Psoas muscle (tissue), 8 donors: ENCODE data around the gene PRPF6. TPM values are rescaled to one million over a fixed set of nuclear protein-coding genes. Genes with fewer than 3 reads are reported as not detected.

ENCODE experiments used
- ATAC-seq, 4 donors: fragments of 200-7000 bp; cut with Tn5 transposase; one replicate each; pipeline ENCODE4 v1.9.1; 2020; ENCODE audit warnings: moderate library complexity in 3 of 4, mild to moderate bottlenecking in 2 of 4
- DNase-seq, 2 donors: peaks; one replicate each; pipeline ENCODE4 v3.0.0-alpha.2; 2020
- H3K27ac ChIP-seq: fragments of 200-600 bp; one replicate; pipeline ENCODE4 v1.8.0; 2022
- H3K27me3 ChIP-seq, 3 donors: fragments of 200-600 bp in 1 of 3; one replicate each; pipeline versions ENCODE4 v1.6.1 to v1.8.0; 2013 to 2022; ENCODE audit warnings: low read length in 2 of 3, mild to moderate bottlenecking in 2 of 3, moderate library complexity in 1 of 3; ENCODE audit not compliant: insufficient read depth in 3 of 3
- H3K36me3 ChIP-seq, 2 donors: fragments of 200-600 bp in 1 of 2; one replicate each; pipeline versions ENCODE4 v1.6.1 to v1.8.0; 2013 to 2022; ENCODE audit warnings: low read depth in 1 of 2, mild to moderate bottlenecking in 1 of 2, moderate library complexity in 1 of 2; ENCODE audit not compliant: insufficient read depth in 1 of 2
- H3K4me1 ChIP-seq: fragments of 200-600 bp; one replicate; pipeline ENCODE4 v1.8.0; 2022
- H3K4me3 ChIP-seq: fragments of 200-600 bp; one replicate; pipeline ENCODE4 v1.8.0; 2022; ENCODE audit warnings: mild to moderate bottlenecking
- H3K9me3 ChIP-seq: fragments of 200-600 bp; one replicate; pipeline ENCODE4 v1.8.0; 2022
- CTCF ChIP-seq: fragments of 200-600 bp; IDR thresholded peaks from one replicate; pipeline ENCODE4 v1.8.0; 2022; ENCODE audit warnings: antibody characterized with exemption
- WGBS, 3 donors: extraction: QIAGEN DNeasy Blood & Tissue Kit; methylation state at CpG; one replicate each; pipeline versions ENCODE4 v1.1.6 to v1.1.7; 2013; 5-methylcytosine and 5-hydroxymethylcytosine counted together
- intact Hi-C, 2 donors: fragments of 100-400 bp; cut with DNase I; formaldehyde crosslinking; loops; one replicate each; pipeline versions ENCODE4 v1.11.0 to v1.14.2; 2022
- polyA plus RNA-seq, 3 donors: library from polyadenylated mRNA; stranded (reverse); fragments of 200-250 nt; gene quantifications; one replicate each; pipeline ENCODE4 v1.2.3, GENCODE V29; 2013
- total RNA-seq, 4 donors: library from RNA; stranded (reverse); fragmentation: NEBNext Ultra II Directional in 2 of 4; extraction: Animal tissue kit (Norgen Biotek cat#: 25700) in 2 of 4; gene quantifications; one replicate each; pipeline versions ENCODE4 v1.2.1 to v1.2.4, GENCODE V29; 2021 to 2023
- donor health status: healthy with polysubstance abuse.
- donor health status: DM: no; HTN: no; CAD: no; lungs with moderate emphysema.
- donor health status: Bipolar disorder and iron deficiency.
- donor health status: healthy.
- donor health status: DM: yes; HTN: yes; CAD: no.
- donor health status: DM: no; HTN: no; CAD: no.
- donor health status: DM: no; HTN: no; CAD: no.
- donor health status: DM: yes; HTN: yes; CAD: no.

PRPF6 gene
- total and polyA plus RNA-seq, 7 donors = 38.8 to 75.4 (median 56.8) TPM

- peak; percentile 19 to 45 (median 32) for ATAC-seq
- TF ChIP-seq CTCF = peak; percentile 31
- H3K27ac ChIP-seq = peak overlapping the region; percentile 96
- 0 to 3% (median 2%) methylated on average over 18 to 31 of the region's 31 CpGs for WGBS, 3 donors
- peaks cover 58% of the 10 kb centered on the region for H3K4me1 ChIP-seq
- no peaks in the 10 kb centered on the region for H3K9me3 ChIP-seq
- H3K36me3 ChIP-seq = peaks cover 0 to 13% of the 10 kb centered on the region in 2 donors
- no peaks in the 10 kb centered on the region for H3K27me3 ChIP-seq
- intact Hi-C loops = no loop called here
- peak overlapping the region; percentile 100 for H3K4me3 ChIP-seq
- peak in 1 of 2 donors; percentile 50 for DNase-seq
Observed at GRCh38 chr20:63955281-63955826, 25.6 kb upstream of the PRPF6 start.

GRCh38 chr20:63955827-63956663, 24.9 kb upstream of the PRPF6 start, which contains the start of gene UCKL1:
Gene UCKL1 (minus strand): TSS chr20:63956416. CDS start chr20:63956372, 44 bp downstream.
- ATAC-seq (peak; percentile 79 to 84 (median 82)), DNase-seq (peak; percentile 95 to 97)
- intact Hi-C loops = no loop called here
- H3K9me3 ChIP-seq = no peaks in the 10 kb centered on the region
- H3K36me3 ChIP-seq = peaks cover 0 to 15% of the 10 kb centered on the region in 2 donors
- H3K4me3 ChIP-seq = peak within 1 kb of the TSS; percentile 100
- TF ChIP-seq CTCF = no peak
- WGBS, 3 donors = 0% methylated on average over 64 to 105 of the region's 105 CpGs
- no peaks in the 10 kb centered on the region for H3K27me3 ChIP-seq
- peak within 1 kb of the TSS; percentile 96 for H3K27ac ChIP-seq
- H3K4me1 ChIP-seq = peaks cover 51% of the 10 kb centered on the region

GRCh38 chr20:63956664-63957003, 24.3 kb upstream of the PRPF6 start:
- no peaks in the 10 kb centered on the region for H3K9me3 ChIP-seq
- ATAC-seq = no peak
- H3K4me3 ChIP-seq = peak overlapping the region; percentile 100
- peak overlapping the region; percentile 96 for H3K27ac ChIP-seq
- intact Hi-C loops = no loop called here
- H3K27me3 ChIP-seq = no peaks in the 10 kb centered on the region
- 1% methylated on average over 15 of the region's 15 CpGs for WGBS, 3 donors
- peaks cover 45% of the 10 kb centered on the region for H3K4me1 ChIP-seq
- DNase-seq = no peak
- H3K36me3 ChIP-seq = peaks cover 0 to 21% of the 10 kb centered on the region in 2 donors
- no peak for TF ChIP-seq CTCF

- Histone ChIP-seq H3K27ac (peak overlapping the region; percentile 96), H3K4me1 (peaks cover 40% of the 10 kb centered on the region), H3K9me3 (no peaks in the 10 kb centered on the region), H3K36me3 (peaks cover 0 to 26% of the 10 kb centered on the region in 2 donors), H3K27me3 (no peaks in the 10 kb centered on the region), H3K4me3 (peak overlapping the region; percentile 100)
- ATAC-seq (peak; percentile 52 to 66 (median 58)), DNase-seq (peak; percentile 74 to 82)
- TF ChIP-seq CTCF = peak; percentile 13
- WGBS, 3 donors = 3 to 4% (median 4%) methylated on average over 24 to 28 of the region's 28 CpGs
- intact Hi-C loops = no loop called here
Observed at GRCh38 chr20:63957004-63957689, 23.8 kb upstream of the PRPF6 start.
